Left ventricle myocardium inferior (tissue), 1 donor: ENCODE data around the gene PLA2G6. TPM values are rescaled to one million over a fixed set of nuclear protein-coding genes. Genes with fewer than 3 reads are reported as not detected.
A peak's percentile ranks its signal among the peaks of the same experiment; 100 is the strongest.

ENCODE experiments used
- DNase-seq: peaks from one replicate; pipeline ENCODE4 v3.0.0-alpha.2; 2020
- H3K27ac ChIP-seq: fragments of 200-600 bp; replicated peaks from 2 replicates; pipeline ENCODE4 v1.8.0; 2021
- H3K27me3 ChIP-seq: fragments of 200-600 bp; 2 replicates; pipeline ENCODE4 v1.8.0; 2021; ENCODE audit warnings: low read depth
- H3K36me3 ChIP-seq: fragments of 200-600 bp; 2 replicates; pipeline ENCODE4 v1.8.0; 2021
- H3K4me1 ChIP-seq: fragments of 200-600 bp; 2 replicates; pipeline ENCODE4 v1.8.0; 2021
- H3K4me3 ChIP-seq: fragments of 200-600 bp; 2 replicates; pipeline ENCODE4 v1.8.0; 2021; ENCODE audit warnings: mild to moderate bottlenecking, moderate library complexity
- H3K9me3 ChIP-seq: fragments of 200-600 bp; replicated peaks from 2 replicates; pipeline ENCODE4 v1.8.0; 2021
- intact Hi-C: fragments of 100-400 bp; cut with micrococcal nuclease; formaldehyde crosslinking; loops from one replicate; pipeline ENCODE4 v1.11.0; 2022
- total RNA-seq: library from RNA; stranded (reverse); fragmentation: NEBNext Ultra II Directional; extraction: Animal tissue kit (Norgen Biotek cat#: 25700); gene quantifications from one replicate; pipeline ENCODE4 v1.2.1, GENCODE V29; 2021
- TF ChIP-seq, protein P1 (sequence below): fragments of 200-600 bp; IDR thresholded peaks from 2 replicates; pipeline ENCODE4 v1.8.0; 2021; ENCODE audit warnings: antibody characterized with exemption, mild to moderate bottlenecking, borderline replicate concordance
- donor health status: DM: no; HTN: yes; CAD: no; lungs with severe emphysema.

The PLA2G6 gene
- total RNA-seq, 1 donor from 2014 or later, result 14.1 TPM

DNA sequence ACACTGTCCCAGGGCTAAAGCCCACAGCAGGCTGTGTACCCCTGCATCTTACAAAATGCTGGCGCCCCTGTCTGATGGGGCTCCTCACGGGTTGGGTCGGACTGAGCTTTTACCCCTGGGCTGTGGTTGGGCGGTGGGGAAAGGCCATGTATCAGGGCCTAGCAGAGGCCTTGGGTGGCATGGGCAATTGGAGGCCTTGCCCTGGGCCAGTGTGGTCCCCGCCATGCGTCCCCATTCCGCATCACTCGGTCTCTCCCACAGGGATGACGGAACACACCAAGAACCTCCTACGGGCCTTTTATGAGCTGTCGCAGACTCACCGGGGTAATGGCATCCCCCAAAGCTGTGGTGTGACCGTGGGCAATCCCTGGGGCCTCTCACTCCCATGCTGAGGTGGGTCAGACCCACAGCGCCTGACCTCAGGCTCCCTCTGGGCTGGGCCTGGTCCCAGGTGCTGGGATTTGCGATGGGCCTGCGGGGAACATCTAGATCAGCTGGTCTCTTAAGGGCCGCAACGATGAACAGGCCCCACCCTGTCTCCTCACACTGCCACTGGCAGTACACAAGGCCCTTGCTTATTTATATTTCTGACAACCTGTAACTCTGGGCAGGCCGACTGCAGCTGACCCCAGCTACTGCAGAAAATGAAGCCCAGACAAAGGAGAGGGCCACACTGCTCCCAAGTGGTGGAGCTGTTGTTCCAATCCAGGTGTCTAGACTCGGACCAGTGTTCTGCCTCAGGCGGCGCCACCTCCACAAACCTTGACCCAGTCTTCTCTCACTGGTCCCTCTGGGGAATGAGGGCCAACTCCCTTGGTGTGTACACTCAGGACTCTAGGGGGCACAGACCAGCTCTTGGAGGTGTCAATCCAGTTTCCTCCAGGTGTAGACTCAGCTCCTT, 110.0 kb downstream of the PLA2G6 start:
- peaks cover 44% of the 10 kb centered on the region for H3K36me3 ChIP-seq
- intact Hi-C loops, result no loop called here
- H3K27ac ChIP-seq, result no peak overlapping the region
- TF ChIP-seq, protein P1, sequence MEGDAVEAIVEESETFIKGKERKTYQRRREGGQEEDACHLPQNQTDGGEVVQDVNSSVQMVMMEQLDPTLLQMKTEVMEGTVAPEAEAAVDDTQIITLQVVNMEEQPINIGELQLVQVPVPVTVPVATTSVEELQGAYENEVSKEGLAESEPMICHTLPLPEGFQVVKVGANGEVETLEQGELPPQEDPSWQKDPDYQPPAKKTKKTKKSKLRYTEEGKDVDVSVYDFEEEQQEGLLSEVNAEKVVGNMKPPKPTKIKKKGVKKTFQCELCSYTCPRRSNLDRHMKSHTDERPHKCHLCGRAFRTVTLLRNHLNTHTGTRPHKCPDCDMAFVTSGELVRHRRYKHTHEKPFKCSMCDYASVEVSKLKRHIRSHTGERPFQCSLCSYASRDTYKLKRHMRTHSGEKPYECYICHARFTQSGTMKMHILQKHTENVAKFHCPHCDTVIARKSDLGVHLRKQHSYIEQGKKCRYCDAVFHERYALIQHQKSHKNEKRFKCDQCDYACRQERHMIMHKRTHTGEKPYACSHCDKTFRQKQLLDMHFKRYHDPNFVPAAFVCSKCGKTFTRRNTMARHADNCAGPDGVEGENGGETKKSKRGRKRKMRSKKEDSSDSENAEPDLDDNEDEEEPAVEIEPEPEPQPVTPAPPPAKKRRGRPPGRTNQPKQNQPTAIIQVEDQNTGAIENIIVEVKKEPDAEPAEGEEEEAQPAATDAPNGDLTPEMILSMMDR, result no peak
- no peaks in the 10 kb centered on the region for H3K27me3 ChIP-seq
- DNase-seq, result no peak
- peaks cover 51% of the 10 kb centered on the region for H3K4me1 ChIP-seq
- no peaks in the 10 kb centered on the region for H3K9me3 ChIP-seq
- no peak overlapping the region for H3K4me3 ChIP-seq

DNA sequence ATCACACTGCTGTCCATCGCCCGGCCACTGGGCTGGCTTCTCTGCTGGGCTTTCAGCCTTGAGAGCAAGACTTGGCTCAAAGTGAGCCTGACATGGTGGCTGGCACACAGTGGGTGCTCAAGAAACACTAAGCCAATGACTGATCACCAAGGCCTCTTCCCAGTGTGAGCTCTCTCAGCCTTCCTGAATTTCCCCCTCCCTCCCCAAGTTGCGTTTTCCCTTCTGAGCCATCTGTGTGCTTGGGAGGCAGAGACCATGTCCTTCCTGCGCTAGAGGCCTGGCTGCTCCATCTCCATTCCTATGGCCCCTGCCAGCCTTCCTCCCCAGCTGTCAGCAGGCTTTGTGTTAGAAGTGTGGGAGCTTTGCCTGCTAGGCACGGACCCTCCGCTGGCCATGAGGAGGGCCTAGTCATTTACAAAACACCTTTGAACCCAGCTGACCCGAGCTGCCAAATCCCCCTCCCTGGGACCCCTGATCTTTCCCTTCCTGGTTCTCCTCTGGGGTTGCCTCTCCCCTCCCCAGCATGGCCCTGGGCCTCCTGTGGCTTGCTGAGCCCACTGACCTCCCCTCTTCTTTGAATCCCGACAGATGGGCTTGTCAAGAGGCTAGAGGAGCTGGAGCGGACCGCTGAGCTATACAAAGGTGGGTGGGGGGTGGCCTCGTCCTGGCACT, 111.2 kb downstream of the PLA2G6 start:
- H3K36me3 ChIP-seq, result peaks cover 55% of the 10 kb centered on the region
- intact Hi-C loops, result no loop called here

DNA sequence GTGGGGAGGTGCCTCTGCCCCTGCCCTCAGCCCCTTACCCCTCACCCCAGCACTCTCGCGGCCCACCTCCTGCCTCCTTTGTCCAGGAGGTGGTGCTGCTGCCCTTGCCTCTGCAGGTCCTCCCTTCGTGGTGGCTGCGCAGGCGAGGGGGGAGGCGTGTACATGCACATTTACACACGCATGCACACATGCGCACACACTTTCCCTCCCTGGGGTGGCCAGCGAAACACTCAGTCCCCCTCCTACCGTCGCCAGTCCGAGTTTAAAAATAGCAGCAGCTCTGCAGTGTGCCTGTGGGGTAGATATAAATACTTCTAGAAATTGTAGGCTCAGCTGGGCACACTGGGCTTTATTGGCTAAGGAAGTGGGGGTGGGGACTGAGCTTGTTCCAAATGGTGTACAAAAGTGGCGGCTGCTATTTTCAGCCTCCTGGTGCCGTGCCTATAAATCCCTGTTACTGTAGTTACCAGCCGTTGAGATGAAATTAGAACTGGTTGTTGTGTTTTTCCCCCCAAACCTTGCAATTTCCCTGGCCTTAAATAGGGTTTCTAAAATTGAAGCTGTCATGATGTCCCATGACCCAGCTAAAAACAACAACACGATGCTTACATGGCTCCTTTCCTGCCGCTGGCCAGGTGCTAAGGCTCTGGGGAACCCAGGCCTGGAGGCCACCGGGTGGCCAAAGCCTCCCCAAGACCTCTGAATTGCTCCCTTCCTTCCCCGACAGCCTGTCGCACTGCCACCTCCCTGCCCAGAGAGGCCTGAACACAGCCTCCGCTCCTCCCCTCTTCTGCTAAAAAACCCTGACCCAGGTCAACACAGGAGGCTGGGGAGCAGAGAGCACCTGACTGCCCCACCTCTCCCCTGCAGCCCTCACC, 112.0 kb downstream of the PLA2G6 start:
- H3K27ac ChIP-seq, result peak overlapping the region; percentile 91
- H3K36me3 ChIP-seq, result peaks cover 55% of the 10 kb centered on the region
- peak overlapping the region; percentile 60 for H3K4me3 ChIP-seq
- peak; percentile 83 for DNase-seq
- TF ChIP-seq, protein P1, result peak; percentile 75
- H3K9me3 ChIP-seq, result no peaks in the 10 kb centered on the region
- peaks cover 51% of the 10 kb centered on the region for H3K4me1 ChIP-seq
- H3K27me3 ChIP-seq, result no peaks in the 10 kb centered on the region
- intact Hi-C loops, result no loop called here

More for the DNA sequence above, 111.2 kb downstream of the PLA2G6 start:
- H3K27ac ChIP-seq, result peak overlapping the region; percentile 91
- H3K9me3 ChIP-seq, result no peaks in the 10 kb centered on the region
- H3K27me3 ChIP-seq, result no peaks in the 10 kb centered on the region
- peak overlapping the region; percentile 60 for H3K4me3 ChIP-seq
- peaks cover 51% of the 10 kb centered on the region for H3K4me1 ChIP-seq
- TF ChIP-seq, protein P1, result no peak
- DNase-seq, result no peak

DNA sequence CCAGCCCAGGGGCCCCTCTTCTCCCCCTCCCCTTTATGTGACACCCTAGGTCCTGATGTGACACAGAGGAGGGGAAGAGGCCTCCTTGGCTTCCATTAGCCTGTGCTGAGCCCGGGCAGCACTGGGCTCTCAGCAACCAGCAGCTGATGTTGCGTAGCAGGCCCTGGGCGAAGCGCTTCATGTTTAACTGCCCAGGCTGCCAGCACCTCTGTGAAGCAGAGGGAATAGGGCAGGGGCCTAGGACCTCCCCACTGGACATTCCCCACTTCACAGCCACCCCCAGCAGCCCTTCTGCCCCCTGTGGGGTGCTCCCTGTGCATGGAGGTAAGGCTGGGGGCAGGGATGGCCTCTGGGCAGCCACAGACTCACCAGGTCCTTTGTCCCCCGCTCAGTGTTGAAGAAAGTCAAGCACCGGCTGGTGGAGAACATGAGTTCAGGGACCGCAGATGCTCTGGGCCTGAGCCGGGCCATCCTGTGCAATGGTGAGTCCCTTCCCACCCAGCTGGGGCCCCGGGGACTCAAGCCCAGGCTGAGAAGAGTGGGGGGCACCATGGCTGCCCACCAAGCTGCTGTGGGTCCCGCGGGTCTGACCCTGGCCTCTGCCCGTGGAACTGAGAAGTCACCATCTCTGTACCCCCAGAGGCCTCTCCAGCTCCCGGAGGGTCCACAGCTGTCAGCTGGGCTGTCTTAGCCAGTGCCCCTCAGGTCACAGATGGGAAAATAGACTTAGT, 112.8 kb downstream of the PLA2G6 start:
- TF ChIP-seq, protein P1, result no peak
- Histone ChIP-seq H3K4me3 (peak overlapping the region; percentile 60), H3K27ac (peak overlapping the region; percentile 91), H3K4me1 (peaks cover 51% of the 10 kb centered on the region), H3K27me3 (no peaks in the 10 kb centered on the region), H3K36me3 (peaks cover 55% of the 10 kb centered on the region), H3K9me3 (no peaks in the 10 kb centered on the region)
- no peak for DNase-seq
- intact Hi-C loops, result no loop called here
